HTR-8/SVneo (cell line): ENCODE measurements around the gene ARAP3.
A peak's percentile ranks its signal among the peaks of the same experiment; 100 is the strongest.
"Not testable (repeated sequence)": the region's sequence is repeated elsewhere in the genome, so short reads cannot be mapped to it uniquely, and the experiment has no call there.

Source experiments
- DNase-seq: peaks from one replicate; pipeline ENCODE4 v3.0.0; 2011; ENCODE audit warnings: low spot score, mixed read lengths; ENCODE audit not compliant: insufficient read length
- FAIRE-seq: peaks from 2 replicates; lab custom pipeline; 2011; peaks lifted over from hg19 to GRCh38; lab: Jason Lieb, UNC

Gene ARAP3

GRCh38 chr5:141681695-141682641 is at the start of gene ARAP3:
TSS of gene ARAP3 (minus strand) at chr5:141682230. CDS start at chr5:141680486, 1,744 bp downstream.
- FAIRE-seq: peak; percentile 89
- peak; percentile 77 for DNase-seq

GRCh38 chr5:141729387-141730006 is 47.5 kb upstream of the ARAP3 start:
- DNase-seq: no peak

GRCh38 chr5:141725891-141726290 is 43.9 kb upstream of the ARAP3 start:
- FAIRE-seq: no peak
- DNase-seq: no peak

More at GRCh38 chr5:141729387-141730006, 47.5 kb upstream of the ARAP3 start:
- no peak for FAIRE-seq

GRCh38 chr5:141725174-141725573 is 43.1 kb upstream of the ARAP3 start:
- not testable (repeated sequence) for FAIRE-seq, DNase-seq

GRCh38 chr5:141722266-141722665 is 40.2 kb upstream of the ARAP3 start:
- no peak for DNase-seq
- no peak for FAIRE-seq

- DNase-seq: no peak
- no peak for FAIRE-seq
Observed at GRCh38 chr5:141717043-141717442, 35.0 kb upstream of the ARAP3 start.

- DNase-seq (no peak), FAIRE-seq (peak; percentile 38)
Observed at GRCh38 chr5:141716468-141716867, 34.4 kb upstream of the ARAP3 start.

GRCh38 chr5:141716009-141716408 is 34.0 kb upstream of the ARAP3 start:
- no peak for FAIRE-seq
- DNase-seq: no peak

- DNase-seq (no peak), FAIRE-seq (no peak)
Observed at GRCh38 chr5:141715346-141715905, 33.4 kb upstream of the ARAP3 start.

- DNase-seq (no peak), FAIRE-seq (no peak)
Observed at GRCh38 chr5:141714542-141715310, 32.7 kb upstream of the ARAP3 start.

- DNase-seq: no peak
- FAIRE-seq: peak; percentile 40
Observed at GRCh38 chr5:141713616-141714309, 31.7 kb upstream of the ARAP3 start.

GRCh38 chr5:141711687-141712086 is 29.7 kb upstream of the ARAP3 start:
- FAIRE-seq: no peak

GRCh38 chr5:141709699-141710267 is 27.8 kb upstream of the ARAP3 start:
- no peak for DNase-seq
- no peak for FAIRE-seq

More at GRCh38 chr5:141711687-141712086, 29.7 kb upstream of the ARAP3 start:
- no peak for DNase-seq

- FAIRE-seq: no peak
- no peak for DNase-seq
Observed at GRCh38 chr5:141708016-141708415, 26.0 kb upstream of the ARAP3 start.

- no peak for DNase-seq
Observed at GRCh38 chr5:141707510-141707909, 25.5 kb upstream of the ARAP3 start.

GRCh38 chr5:141706121-141706520 is 24.1 kb upstream of the ARAP3 start:
- no peak for FAIRE-seq

More at GRCh38 chr5:141707510-141707909, 25.5 kb upstream of the ARAP3 start:
- no peak for FAIRE-seq

GRCh38 chr5:141705469-141705868 is 23.4 kb upstream of the ARAP3 start:
- FAIRE-seq: no peak
- no peak for DNase-seq

More at GRCh38 chr5:141706121-141706520, 24.1 kb upstream of the ARAP3 start:
- DNase-seq: no peak

- no peak for FAIRE-seq
- DNase-seq: no peak
Observed at GRCh38 chr5:141704782-141705297, 22.8 kb upstream of the ARAP3 start.

- no peak for FAIRE-seq
- no peak for DNase-seq
Observed at GRCh38 chr5:141703133-141703561, 21.1 kb upstream of the ARAP3 start.
